Stimulated activated CD8-positive, alpha-beta memory T cell treated with anti-CD3 and anti-CD28 coated beads, Interleukin-15, amount 100 ng/mL, for 48 hours (primary cell): ENCODE data around the gene PSMB4.
"Not testable (repeated sequence)": the region's sequence is repeated elsewhere in the genome, so short reads cannot be mapped to it uniquely, and the experiment has no call there.

Experiments used
- DNase-seq, 2 donors: peaks; one replicate each; pipeline ENCODE4 v3.0.0-alpha.2; 2020; ENCODE audit warnings: low read depth in 2 of 2

Gene PSMB4

GRCh38 chr1:151399324-151400171, at the start of gene PSMB4:
TSS of gene PSMB4 (plus strand) at chr1:151399573. CDS start at chr1:151399588, 15 bp downstream.
- peak; percentile 65 for DNase-seq

GRCh38 chr1:151350323-151350722, 49.0 kb upstream of the PSMB4 start:
- DNase-seq = not testable (repeated sequence)

- no peak for DNase-seq
Measured at GRCh38 chr1:151352021-151352718, 47.2 kb upstream of the PSMB4 start.

- no peak for DNase-seq
Measured at GRCh38 chr1:151356696-151357095, 42.7 kb upstream of the PSMB4 start.

GRCh38 chr1:151361883-151362282, 37.5 kb upstream of the PSMB4 start:
- DNase-seq = no peak

- no peak for DNase-seq
Measured at GRCh38 chr1:151362308-151363155, 36.8 kb upstream of the PSMB4 start.

- DNase-seq = no peak
Measured at GRCh38 chr1:151364996-151365395, 34.4 kb upstream of the PSMB4 start.

- DNase-seq = no peak
Measured at GRCh38 chr1:151367658-151368392, 31.5 kb upstream of the PSMB4 start.

GRCh38 chr1:151368393-151369301, 30.7 kb upstream of the PSMB4 start:
- DNase-seq = no peak

- no peak for DNase-seq
Measured at GRCh38 chr1:151369302-151369610, 30.1 kb upstream of the PSMB4 start.

GRCh38 chr1:151369621-151370048, 29.7 kb upstream of the PSMB4 start:
- DNase-seq = no peak

GRCh38 chr1:151370211-151370911, 29.0 kb upstream of the PSMB4 start:
- no peak for DNase-seq

- DNase-seq = no peak
Measured at GRCh38 chr1:151371370-151372057, 27.9 kb upstream of the PSMB4 start.

GRCh38 chr1:151372058-151372934, 27.1 kb upstream of the PSMB4 start, which contains the start of gene SELENBP1:
TSS of gene SELENBP1 (minus strand) at chr1:151372705. CDS start at chr1:151372641, 64 bp downstream.
- no peak for DNase-seq

- no peak for DNase-seq
Measured at GRCh38 chr1:151373196-151373595, 26.2 kb upstream of the PSMB4 start.

GRCh38 chr1:151377150-151377884, 22.1 kb upstream of the PSMB4 start:
- no peak for DNase-seq

- no peak for DNase-seq
Measured at GRCh38 chr1:151384584-151384983, 14.8 kb upstream of the PSMB4 start.
